MG63 (cell line): ENCODE data around the gene TXNDC5. TPM values are rescaled to one million over a fixed set of nuclear protein-coding genes. Genes with fewer than 3 reads are reported as not detected.

Experiments used
- DNase-seq: peaks from one replicate; pipeline ENCODE4 v3.0.0-alpha.2; 2020
- H3K27me3 ChIP-seq: fragments of 250-450 bp; sonication (Bioruptor Pico); 2 replicates; pipeline ENCODE4 v1.5.1; 2020; ENCODE audit warnings: mild to moderate bottlenecking, moderate library complexity
- H3K36me3 ChIP-seq: fragments of 250-450 bp; sonication (Bioruptor Pico); 2 replicates; pipeline ENCODE4 v1.5.1; 2020; ENCODE audit warnings: mild to moderate bottlenecking, moderate library complexity
- H3K4me3 ChIP-seq: fragments of 250-450 bp; sonication (Bioruptor Pico); 2 replicates; pipeline ENCODE4 v1.5.1; 2020; ENCODE audit warnings: mild to moderate bottlenecking, moderate library complexity
- H3K9me3 ChIP-seq: fragments of 250-450 bp; sonication (Bioruptor Pico); 2 replicates; pipeline ENCODE4 v1.5.1; 2020; ENCODE audit warnings: mild to moderate bottlenecking, moderate library complexity
- total RNA-seq: library from RNA; depleted of rRNA; stranded (reverse); fragments of >200 nt; shearing (Covaris generic); gene quantifications from 2 replicates; pipeline ENCODE4 v1.2.3, GENCODE V29; 2014; ENCODE audit warnings: low replicate concordance; rRNA removed

Gene TXNDC5
- 417 and 442 TPM in 2 replicates for total RNA-seq

DNA sequence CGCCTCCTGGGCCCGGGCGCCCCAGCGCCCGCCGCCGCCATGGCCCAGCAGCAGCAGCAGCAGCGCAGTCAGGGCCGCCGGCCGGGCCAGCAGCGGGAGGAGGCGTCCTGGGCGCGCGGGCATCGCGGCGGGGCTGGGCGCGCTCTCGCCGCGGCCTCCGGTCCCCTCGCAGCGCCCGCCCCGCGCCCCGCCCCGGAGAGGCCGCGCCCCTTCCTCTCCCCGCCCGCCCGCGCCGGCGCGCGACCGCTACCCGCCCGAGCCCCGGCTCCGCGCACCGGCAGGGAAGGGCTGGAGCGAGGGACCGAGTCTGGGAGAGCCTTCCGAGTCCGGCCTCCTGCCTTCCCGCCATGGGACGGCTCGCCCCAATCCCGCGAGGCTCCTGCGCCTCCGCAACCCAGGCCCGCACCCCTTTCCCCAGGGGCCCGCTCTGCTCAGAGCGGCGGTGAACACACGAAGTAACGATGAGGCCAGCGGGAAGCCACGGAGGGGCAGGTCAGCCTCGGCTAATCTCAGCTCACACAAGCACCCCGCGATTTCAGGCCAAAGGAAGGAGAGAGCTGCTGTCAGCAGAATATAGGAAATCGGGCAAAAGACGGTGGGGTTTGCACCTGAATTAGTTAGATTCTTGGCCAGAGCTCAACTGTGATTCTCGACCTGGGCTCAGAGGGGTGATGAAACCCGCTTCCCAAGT is at the start of gene TXNDC5:
TXNDC5 (minus strand) TSS at position 135 of the 691 bp plus-strand sequence; CDS start at position 123, 12 bp downstream.
- Histone ChIP-seq H3K9me3 (no peaks in the 10 kb centered on the region), H3K36me3 (peaks cover 11% of the 10 kb centered on the region), H3K27me3 (no peaks in the 10 kb centered on the region), H3K4me3 (peak within 1 kb of the TSS; percentile 62)
- peak; percentile 83 for DNase-seq

DNA sequence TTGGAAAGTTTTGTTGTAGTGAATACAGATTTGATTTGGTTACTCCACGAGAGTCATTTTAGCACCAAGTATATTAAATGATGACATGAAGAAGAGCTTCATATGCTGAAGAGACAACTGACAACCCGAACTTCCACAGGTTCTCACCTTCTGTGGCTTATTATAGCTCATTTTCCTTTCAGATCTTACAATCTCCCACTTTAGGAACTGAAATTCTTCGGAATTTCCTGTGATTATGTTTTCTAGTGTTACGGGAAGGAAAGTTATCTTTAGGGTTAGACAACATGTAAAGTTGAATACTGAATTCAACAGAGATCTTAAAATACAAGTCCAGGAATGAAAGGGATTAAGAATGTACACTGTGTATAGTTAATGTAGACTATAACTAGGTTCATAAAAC is 49.6 kb upstream of the TXNDC5 start:
- Histone ChIP-seq H3K4me3 (no peak overlapping the region), H3K9me3 (no peaks in the 10 kb centered on the region), H3K27me3 (no peaks in the 10 kb centered on the region), H3K36me3 (no peaks in the 10 kb centered on the region)
- DNase-seq = no peak

DNA sequence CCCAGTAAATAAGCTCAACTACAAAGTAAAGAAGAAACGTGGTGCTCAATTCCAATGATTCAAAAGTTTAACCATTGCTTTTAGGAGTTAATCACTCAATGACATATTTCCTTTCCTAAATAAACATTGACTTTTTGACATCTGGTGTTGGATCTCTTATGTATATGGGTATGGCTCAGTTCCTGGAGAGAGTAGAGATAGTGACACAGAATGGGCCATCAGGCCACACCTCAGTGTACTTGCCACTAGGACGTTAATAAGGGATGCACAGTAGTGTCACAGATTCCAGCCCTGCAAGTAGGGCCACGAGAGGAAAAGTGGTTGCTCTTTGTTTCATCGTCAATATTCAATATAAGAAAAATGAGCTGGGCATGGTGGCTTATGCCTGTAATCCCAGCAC is 48.9 kb upstream of the TXNDC5 start:
- H3K36me3 ChIP-seq = no peaks in the 10 kb centered on the region
- H3K27me3 ChIP-seq = no peaks in the 10 kb centered on the region
- no peak overlapping the region for H3K4me3 ChIP-seq
- H3K9me3 ChIP-seq = no peaks in the 10 kb centered on the region
- DNase-seq = no peak

DNA sequence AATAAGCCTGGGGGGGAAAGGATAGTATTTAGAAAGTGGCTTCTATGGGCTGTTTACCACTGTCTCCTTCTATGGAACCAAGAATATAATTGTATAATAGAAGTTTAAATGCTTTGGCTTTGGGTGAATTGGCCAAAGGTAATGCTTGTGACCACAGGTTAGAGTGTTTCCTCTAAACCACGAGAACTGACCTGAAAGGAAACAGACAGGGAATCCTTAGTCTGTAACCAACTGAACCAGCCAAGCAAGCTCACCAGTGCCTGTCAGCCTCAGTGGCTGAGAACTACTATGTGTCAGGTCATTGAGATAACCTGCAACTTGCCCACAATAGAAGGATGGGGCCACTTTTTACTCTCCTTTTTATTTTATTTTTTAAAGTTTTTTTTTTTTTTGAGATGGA is 47.9 kb upstream of the TXNDC5 start:
- no peaks in the 10 kb centered on the region for H3K36me3 ChIP-seq
- no peaks in the 10 kb centered on the region for H3K27me3 ChIP-seq
- H3K9me3 ChIP-seq = no peaks in the 10 kb centered on the region
- no peak for DNase-seq
- no peak overlapping the region for H3K4me3 ChIP-seq

DNA sequence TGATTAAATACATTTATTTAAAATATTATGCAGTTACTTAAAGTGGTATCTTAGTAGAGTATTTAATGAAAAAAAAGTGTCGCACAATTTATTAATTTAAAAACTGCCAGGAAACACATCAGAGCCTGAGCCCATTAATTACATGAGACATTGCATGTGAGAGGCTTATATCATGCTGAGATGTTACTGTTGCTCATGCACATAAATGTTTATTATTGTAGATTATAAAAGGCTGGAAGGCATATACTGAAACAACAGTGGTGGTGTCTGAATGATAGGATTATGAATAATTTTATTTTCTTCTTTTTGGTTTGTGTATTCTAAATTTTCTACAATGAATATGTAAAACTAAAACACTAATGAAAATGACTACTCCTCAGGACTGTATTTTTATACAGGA is 45.7 kb upstream of the TXNDC5 start:
- no peak for DNase-seq
- Histone ChIP-seq H3K9me3 (no peaks in the 10 kb centered on the region), H3K36me3 (no peaks in the 10 kb centered on the region), H3K27me3 (no peaks in the 10 kb centered on the region), H3K4me3 (no peak overlapping the region)

DNA sequence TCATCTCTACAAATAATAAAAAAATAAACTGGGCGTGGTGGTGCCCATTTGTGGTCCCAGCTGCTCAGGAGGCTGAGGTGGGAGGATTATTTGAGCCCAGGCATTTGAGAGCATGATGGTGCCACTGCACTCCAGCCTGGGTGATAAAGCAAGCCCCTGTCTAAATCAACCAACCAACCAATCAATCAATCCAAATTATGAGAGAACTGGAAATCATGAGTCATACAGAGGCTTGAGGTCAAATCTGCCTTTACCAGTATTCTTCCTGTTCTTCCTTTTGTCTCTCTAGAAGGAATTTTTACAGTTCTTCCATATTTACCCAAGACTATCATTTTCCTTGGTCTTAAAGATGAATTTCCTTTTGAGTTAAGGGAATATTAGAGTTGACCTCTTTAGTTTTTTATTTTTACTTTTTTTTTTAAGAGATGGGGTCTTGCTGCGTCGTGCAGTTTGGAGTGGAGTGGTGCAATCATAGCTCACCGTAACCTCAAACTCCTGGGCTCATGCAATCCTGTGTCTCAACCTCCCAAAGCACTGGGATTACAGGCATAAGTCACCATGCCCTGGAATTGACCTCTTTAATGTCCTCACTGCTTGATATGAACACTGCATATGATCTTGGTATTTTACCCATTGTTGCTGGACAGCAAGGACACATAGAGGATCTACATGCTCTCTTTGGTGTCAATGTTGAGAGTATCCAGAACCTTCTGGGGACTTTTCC is 44.1 kb upstream of the TXNDC5 start:
- Histone ChIP-seq H3K4me3 (no peak overlapping the region), H3K36me3 (no peaks in the 10 kb centered on the region), H3K9me3 (no peaks in the 10 kb centered on the region), H3K27me3 (no peaks in the 10 kb centered on the region)
- DNase-seq = no peak

DNA sequence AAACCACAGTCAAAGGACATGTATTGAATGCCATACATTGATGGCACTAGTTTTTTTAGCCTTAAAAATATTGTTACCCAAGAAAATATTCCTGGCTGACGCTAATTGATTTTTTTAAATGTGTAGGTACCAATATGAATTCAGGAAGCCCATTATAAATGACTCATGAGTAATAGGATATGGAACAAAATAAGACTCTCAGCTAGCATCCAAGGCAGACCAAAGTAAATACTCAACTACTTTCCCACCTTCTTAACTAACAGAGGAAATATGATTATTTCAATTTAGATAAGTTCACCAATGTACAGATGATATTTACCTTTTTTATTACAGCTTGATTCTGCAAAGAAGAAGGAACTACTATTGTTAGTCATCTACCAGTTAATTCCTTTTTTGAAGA is 43.2 kb upstream of the TXNDC5 start:
- Histone ChIP-seq H3K9me3 (no peaks in the 10 kb centered on the region), H3K27me3 (no peaks in the 10 kb centered on the region), H3K36me3 (no peaks in the 10 kb centered on the region), H3K4me3 (no peak overlapping the region)
- DNase-seq = no peak

DNA sequence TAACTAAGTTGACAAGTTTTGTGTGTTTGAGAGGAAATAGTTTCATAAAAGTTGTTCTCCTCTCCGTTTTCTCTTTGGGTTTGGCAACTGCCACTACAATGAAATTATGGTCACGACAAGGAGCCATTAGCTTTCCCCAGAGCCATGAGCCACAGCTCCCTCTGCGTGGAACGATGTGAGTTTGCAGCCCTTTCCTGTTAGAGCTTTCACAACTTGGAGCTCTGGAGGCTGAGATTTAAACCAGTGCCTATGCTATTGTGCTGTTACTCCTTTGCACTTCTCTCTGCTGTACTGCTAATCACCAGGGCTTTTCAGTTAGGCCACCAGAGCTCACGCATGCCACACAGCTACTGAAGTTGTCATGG is 29.3 kb upstream of the TXNDC5 start:
- no peak for DNase-seq
- Histone ChIP-seq H3K27me3 (no peaks in the 10 kb centered on the region), H3K36me3 (no peaks in the 10 kb centered on the region), H3K9me3 (no peaks in the 10 kb centered on the region), H3K4me3 (no peak overlapping the region)

DNA sequence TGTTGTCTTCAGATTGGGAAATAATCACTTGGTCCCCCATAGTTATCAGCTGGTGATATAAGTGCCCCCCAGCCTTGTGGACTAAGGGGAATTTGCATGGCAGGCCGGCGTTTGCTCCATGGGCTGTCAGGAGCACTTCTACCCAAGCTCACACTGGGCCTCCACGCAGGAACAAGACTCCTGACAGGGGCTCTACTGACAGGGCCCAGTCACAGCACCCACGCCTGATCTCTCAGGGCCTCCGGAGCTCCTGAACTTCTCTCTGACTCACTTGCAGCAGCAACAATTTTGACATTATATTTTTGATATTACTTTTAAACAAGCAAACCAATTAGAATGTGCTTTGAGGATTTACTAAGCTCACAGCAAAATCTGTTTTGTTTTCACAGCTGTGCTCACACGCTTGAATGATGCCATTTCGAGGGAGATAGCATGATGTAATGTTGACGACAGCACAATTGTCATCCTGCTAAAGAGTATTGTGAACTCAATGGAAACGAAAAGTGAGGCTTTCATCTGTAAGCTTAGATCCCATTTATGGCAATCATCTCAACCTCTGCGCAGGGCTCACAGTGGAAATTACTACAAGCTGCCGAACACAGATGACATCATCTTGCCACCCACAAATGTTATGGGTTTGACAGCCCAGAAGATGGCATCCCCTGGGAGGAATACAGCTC is 28.7 kb upstream of the TXNDC5 start:
- H3K9me3 ChIP-seq = no peaks in the 10 kb centered on the region
- no peaks in the 10 kb centered on the region for H3K36me3 ChIP-seq
- no peak overlapping the region for H3K4me3 ChIP-seq
- no peak for DNase-seq
- no peaks in the 10 kb centered on the region for H3K27me3 ChIP-seq

DNA sequence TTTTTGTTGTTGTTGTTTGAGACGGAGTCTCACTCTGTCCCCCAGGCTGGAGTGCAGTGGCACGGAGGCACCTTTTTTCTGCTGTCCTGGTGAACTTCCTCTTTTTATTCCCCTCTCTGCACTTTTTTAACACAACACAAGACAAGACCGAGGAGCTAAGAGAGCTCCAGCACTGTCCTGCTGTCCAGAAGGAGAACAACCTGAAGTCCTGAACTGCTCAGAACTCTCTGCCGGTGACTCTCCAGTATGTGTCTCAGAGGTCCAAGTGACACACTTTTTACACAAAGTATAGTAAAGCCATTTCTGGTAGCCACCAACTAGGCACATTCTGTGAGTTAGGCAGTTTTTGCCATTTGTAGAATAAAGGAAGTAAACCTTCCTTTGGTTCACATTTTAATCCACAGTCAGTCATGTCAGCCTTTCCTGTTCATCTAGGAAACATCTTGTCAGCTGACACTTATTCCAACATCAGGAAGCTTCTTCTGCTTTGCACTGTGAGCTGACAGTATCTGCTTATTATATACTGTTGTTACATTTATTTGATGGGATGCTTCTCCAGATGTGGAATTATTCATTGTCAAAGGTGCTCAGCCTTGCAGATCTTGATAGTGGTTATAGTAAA is 28.1 kb upstream of the TXNDC5 start:
- Histone ChIP-seq H3K27me3 (no peaks in the 10 kb centered on the region), H3K9me3 (no peaks in the 10 kb centered on the region), H3K36me3 (no peaks in the 10 kb centered on the region), H3K4me3 (no peak overlapping the region)
- DNase-seq = no peak

DNA sequence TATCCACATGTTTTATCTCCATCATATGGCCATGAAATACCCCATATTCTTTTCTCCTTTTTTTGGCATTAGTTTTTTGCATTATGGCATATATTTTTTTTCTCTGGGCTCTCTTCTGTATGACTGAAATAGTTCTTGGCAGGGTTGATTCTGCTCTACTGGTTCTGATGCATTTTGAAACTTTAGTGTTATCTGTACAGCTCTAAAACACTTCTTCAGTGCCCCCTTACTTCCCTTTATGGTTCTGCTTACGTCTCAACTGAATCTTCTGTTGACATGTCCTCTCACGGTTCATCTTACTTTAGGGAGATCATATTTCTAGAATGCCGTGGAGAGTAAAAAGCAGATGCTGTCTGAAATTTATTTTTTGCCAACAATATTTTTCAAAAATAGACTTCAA is 23.2 kb upstream of the TXNDC5 start:
- Histone ChIP-seq H3K4me3 (no peak overlapping the region), H3K9me3 (no peaks in the 10 kb centered on the region), H3K36me3 (no peaks in the 10 kb centered on the region), H3K27me3 (no peaks in the 10 kb centered on the region)
- no peak for DNase-seq

DNA sequence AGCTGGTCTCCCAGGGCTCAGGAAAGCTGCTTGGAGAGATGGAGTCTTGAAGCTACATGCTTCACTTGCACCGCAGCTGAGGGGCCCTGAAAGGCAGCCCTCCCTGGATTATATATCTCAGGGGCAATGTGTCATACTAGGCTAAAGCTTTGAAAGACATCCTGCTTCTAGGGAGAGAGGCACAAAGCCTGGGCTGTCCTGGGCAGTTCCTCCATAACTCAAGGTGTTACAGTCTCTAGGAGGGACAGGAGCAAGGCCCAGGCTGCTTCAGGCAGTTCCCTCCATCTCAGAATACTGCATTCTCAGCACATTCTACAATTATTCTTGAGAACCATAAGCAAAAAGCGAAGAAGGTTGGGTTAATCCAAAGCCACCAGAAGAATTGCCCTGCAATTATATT is 22.0 kb upstream of the TXNDC5 start:
- no peaks in the 10 kb centered on the region for H3K27me3 ChIP-seq
- H3K9me3 ChIP-seq = no peaks in the 10 kb centered on the region
- DNase-seq = no peak
- no peaks in the 10 kb centered on the region for H3K36me3 ChIP-seq
- no peak overlapping the region for H3K4me3 ChIP-seq

DNA sequence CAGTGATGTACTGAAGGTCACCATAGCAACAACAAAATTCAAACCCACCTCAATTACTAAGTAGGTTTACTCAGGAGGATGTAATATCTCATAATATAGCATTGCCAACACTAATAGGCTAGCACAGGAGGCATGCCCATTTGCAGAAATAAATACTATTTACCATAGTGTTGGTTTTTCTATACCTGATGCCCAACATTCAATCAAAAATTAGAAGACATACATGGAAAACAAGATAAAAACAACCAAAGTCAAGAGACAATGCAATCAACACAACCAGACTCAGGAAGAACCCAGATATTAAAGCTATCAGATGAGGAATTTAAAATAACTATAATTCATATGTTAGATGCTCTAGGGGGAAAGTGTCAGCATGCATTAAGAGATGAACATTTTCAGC is 14.3 kb upstream of the TXNDC5 start:
- DNase-seq = no peak
- no peaks in the 10 kb centered on the region for H3K36me3 ChIP-seq
- no peak overlapping the region for H3K4me3 ChIP-seq
- no peaks in the 10 kb centered on the region for H3K27me3 ChIP-seq
- no peaks in the 10 kb centered on the region for H3K9me3 ChIP-seq

DNA sequence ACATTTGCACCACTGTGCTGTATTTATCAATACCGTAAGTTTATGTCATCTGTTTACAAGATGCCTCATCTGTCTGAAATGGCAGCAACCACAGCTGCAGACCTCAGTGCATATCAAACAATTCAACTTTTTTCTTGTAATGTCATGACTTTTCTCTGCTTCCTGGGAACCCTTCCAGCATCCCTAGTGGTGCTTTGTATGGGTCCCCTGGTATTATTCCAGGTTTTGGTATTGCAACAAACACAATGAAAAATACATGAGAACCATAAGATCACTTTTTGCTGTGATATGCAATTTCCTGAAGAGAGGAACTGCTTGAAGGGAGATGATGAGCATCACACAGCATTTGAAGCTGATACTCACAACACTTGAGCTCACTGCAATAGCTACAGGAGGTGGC is 12.0 kb upstream of the TXNDC5 start:
- peak; percentile 50 for DNase-seq
- H3K36me3 ChIP-seq = no peaks in the 10 kb centered on the region

DNA sequence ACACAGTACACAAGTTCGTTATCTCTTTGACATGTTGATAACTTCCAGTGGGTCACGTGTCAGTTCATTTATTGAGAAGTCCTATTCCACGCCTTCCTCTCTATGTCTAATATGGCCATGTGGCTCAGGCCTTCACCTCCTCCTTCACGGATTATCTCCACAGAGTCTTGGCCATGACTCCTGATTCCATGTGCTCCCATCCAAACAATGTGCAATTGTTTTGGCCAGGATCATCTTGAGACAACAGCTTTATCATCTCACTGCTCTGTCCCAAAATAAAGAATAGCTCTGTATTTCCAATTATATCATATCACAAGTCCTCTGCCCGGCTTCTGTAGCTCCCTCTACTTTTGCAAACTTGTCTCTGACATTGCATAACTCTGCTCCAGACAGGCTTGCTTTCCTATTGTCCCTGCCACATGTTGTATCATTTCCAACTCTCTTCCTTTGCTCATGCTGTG is 11.1 kb upstream of the TXNDC5 start:
- no peaks in the 10 kb centered on the region for H3K36me3 ChIP-seq
- H3K9me3 ChIP-seq = no peaks in the 10 kb centered on the region
- no peaks in the 10 kb centered on the region for H3K27me3 ChIP-seq
- no peak overlapping the region for H3K4me3 ChIP-seq
- no peak for DNase-seq

More for the DNA sequence above, 12.0 kb upstream of the TXNDC5 start:
- Histone ChIP-seq H3K4me3 (no peak overlapping the region), H3K27me3 (no peaks in the 10 kb centered on the region), H3K9me3 (no peaks in the 10 kb centered on the region)

DNA sequence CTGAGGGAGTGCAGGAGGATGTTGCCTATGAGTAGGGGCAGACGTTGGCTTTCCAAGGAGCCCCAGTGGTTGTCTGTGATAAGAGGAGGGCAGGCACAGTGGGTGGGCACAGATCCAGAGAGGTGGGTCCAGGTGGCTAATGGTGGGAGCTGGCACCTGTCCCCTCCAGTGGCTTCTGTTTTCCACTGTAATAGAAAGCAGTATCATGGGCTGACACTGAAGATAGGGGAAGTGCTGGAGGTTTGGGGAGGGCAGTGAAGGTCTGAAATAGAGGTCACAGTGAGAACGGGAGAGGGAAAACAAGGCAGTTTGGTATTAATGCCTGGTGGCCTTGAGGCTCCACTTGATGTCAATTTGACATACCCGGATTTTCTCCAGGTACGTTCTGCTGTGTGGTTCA is 10.5 kb upstream of the TXNDC5 start:
- DNase-seq = no peak
- H3K9me3 ChIP-seq = no peaks in the 10 kb centered on the region
- H3K27me3 ChIP-seq = no peaks in the 10 kb centered on the region
- H3K4me3 ChIP-seq = no peak overlapping the region
- H3K36me3 ChIP-seq = no peaks in the 10 kb centered on the region

DNA sequence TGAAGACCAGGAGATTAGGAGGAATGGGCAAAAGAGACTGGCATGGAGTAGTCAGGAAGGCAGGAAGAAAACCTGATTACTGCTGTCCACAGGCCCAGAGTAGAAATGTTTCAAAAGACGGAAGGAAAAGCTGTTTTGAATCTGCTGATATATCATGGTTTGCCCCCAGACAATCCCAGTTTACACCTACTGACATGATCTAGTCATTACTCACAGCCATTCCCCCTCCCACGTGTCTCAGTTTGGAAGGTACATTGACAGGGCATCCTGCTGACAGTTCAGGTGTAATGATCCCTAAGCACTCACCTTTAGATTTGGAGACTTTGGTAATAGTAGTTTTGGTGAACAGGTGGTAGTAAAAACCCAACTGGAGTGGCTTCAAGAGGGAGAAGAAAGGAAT is 9.8 kb upstream of the TXNDC5 start:
- H3K4me3 ChIP-seq = no peak overlapping the region
- DNase-seq = no peak
- no peaks in the 10 kb centered on the region for H3K36me3 ChIP-seq
- no peaks in the 10 kb centered on the region for H3K9me3 ChIP-seq
- no peaks in the 10 kb centered on the region for H3K27me3 ChIP-seq
